Measurements from ENCODE around the gene TLCD2.
"Not testable (repeated sequence)": the region's sequence is repeated elsewhere in the genome, so short reads cannot be mapped to it uniquely, and the experiment has no call there.

Gene TLCD2

GRCh38 chr17:1709971-1710806 lies at the start of gene TLCD2:
Gene TLCD2 (minus strand): TSS chr17:1710377. CDS start chr17:1710242, 135 bp downstream.
- DNase-seq (ENCODE audit: low read depth), result no peak

DNA sequence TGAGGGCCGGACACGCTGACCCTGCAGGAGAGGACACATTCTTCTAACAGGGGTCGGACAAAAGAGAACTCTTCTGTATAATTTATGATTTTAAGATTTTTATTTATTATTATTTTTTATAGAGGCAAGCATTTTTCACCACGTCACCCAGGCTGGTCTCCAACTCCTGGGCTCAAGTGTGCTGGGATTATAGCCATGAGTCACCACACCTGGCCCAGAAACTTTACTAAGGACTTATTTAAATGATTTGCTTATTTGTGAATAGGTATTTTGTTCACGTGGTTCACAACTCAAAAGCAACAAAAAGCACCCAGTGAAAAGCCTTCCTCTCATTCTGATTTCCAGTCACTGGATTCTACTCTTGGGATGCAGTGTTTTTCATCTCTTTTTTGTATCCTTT lies 49.4 kb upstream of the TLCD2 start:
- no peak for DNase-seq (ENCODE audit: low read depth)

GRCh38 chr17:1758807-1759206 lies 48.6 kb upstream of the TLCD2 start:
- no peak for DNase-seq (ENCODE audit: low read depth)

GRCh38 chr17:1755827-1756262 lies 45.7 kb upstream of the TLCD2 start:
- DNase-seq (ENCODE audit: low read depth), result no peak

- DNase-seq (ENCODE audit: low read depth), result no peak
Observed at GRCh38 chr17:1755252-1755826, 45.2 kb upstream of the TLCD2 start.

DNA sequence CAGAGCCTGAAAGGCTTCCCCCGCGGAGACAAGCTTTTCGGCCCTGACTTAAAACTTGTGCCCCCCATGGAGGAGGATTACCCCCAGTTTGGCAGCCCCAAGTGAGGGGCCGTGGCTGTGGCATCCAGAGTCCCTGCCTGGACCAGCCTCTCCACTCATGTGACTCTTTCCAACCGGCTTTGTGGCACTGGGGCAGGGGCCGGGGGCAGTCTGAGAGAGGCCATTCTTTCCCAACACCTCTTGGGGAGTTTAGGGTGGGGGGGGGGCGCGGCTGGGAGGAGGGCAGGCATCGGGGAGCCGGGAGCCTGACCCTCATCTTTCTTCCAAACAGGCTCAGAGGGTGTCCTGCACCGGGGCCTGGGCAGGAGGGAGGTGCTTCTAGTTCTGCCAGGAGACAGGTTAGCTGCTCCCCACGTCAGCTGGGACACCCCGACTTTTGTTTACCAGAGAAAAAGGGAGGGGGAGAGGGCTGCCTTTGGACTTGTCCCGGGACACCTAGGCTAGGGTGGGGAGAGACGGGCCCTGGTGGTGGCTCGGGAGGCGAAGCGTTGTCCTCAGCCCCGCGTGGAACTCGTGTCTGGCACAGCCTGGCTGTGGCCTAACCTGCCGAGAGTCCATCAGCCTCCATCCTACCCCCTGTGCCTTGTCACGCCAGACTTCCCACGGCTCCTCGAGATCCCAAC lies 44.4 kb upstream of the TLCD2 start:
- DNase-seq (ENCODE audit: low read depth), result no peak

- DNase-seq (ENCODE audit: low read depth), result no peak
Observed at GRCh38 chr17:1753767-1754429, 43.7 kb upstream of the TLCD2 start.

DNA sequence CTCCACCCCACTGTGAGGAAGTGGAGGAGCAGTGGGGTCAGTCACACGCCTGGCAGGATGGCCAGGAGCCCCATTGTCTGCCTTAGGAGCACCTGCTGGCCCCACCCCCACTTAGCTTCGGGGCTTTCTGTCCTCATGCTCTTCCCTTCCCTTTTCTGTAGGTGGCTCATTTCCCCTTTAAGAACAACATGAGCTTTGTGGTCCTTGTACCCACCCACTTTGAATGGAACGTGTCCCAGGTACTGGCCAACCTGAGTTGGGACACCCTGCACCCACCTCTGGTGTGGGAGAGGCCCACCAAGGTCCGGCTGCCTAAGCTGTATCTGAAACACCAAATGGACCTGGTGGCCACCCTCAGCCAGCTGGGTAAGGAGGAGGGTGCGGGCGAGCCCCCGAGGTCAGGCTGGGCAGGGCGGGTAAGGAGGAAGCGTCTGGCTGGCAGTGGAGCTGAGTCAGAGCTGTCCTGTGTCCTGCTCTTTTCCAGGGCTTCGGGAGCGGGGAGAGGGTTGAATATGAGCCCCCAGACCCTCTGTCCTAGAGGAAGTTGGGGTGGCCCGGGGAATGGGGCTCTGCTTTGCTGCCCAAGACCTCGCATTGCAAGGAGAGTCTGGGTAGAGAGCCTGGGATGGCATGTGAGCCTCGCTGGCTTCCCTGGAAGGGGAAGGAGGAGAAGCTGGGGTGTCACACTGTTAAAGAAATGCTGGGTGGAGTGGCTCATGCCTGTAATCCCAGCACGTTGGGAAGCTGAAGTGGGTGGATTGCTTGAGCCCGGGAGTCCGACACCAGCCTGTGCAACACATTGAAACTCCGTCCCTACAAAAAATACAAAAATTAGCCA lies 42.5 kb upstream of the TLCD2 start:
- DNase-seq (ENCODE audit: low read depth), result no peak

DNA sequence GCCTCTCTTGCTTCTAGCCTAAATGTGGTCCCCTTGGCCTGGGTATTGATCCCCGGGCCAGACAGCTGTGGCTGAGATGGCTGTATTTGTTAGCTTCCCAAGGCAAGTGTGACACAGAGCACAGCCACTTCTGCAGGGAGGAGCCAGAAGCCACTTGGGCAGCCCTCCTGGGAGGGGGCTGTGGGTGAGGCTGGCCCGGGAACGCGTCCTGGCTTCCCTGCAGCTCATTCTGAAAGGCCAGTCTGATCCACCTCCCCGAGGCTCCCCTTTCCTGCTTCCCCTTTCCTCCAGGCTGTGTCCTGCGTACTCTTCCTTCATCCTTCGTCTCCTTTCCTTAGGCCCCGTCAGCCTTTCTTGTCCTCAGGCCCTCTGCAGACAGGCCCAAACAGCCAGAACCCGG lies 40.5 kb upstream of the TLCD2 start:
- no peak for DNase-seq (ENCODE audit: low read depth)

DNA sequence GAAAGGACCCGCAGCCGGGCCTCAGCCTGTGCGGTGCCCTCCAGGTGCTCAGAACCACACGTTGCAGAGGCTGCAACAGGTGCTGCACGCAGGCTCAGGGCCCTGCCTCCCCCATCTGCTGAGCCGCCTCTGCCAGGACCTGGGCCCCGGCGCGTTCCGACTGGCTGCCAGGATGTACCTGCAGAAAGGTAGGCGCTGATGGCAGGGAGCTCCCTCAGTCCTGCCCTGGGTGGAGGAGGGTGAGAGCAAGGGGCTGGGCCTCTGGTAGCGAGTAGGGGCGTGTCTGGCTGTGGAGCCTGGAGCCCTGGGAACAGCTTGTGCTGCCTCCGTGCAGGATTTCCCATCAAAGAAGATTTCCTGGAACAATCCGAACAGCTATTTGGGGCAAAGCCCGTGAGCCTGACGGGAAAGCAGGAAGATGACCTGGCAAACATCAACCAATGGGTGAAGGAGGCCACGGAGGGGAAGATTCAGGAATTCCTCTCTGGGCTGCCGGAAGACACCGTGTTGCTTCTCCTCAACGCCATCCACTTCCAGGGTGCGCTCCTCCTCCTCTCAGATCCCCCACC lies 36.9 kb upstream of the TLCD2 start:
- no peak for DNase-seq (ENCODE audit: low read depth)

DNA sequence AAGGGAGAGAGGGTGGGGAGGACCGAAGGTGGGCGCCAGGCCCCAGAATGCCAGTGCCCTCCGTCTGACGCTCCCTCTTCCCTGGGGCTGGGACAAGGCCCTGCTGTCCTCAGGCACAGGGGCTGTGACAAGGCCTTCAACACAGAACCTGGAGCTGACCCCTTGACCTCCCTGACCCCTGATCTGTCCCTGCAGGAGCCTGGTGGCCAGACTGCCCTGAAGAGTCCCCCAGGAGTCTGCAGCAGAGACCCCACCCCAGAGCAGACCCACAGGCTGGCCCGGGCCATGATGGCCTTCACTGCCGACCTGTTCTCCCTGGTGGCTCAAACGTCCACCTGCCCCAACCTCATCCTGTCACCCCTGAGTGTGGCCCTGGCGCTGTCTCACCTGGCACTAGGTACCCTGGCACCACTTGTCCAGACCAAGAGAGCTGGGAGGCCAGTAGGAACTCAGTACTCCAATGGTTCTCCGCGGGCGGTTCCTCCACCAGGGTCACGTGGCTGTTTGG lies 35.4 kb upstream of the TLCD2 start:
- no peak for DNase-seq (ENCODE audit: low read depth)

DNA sequence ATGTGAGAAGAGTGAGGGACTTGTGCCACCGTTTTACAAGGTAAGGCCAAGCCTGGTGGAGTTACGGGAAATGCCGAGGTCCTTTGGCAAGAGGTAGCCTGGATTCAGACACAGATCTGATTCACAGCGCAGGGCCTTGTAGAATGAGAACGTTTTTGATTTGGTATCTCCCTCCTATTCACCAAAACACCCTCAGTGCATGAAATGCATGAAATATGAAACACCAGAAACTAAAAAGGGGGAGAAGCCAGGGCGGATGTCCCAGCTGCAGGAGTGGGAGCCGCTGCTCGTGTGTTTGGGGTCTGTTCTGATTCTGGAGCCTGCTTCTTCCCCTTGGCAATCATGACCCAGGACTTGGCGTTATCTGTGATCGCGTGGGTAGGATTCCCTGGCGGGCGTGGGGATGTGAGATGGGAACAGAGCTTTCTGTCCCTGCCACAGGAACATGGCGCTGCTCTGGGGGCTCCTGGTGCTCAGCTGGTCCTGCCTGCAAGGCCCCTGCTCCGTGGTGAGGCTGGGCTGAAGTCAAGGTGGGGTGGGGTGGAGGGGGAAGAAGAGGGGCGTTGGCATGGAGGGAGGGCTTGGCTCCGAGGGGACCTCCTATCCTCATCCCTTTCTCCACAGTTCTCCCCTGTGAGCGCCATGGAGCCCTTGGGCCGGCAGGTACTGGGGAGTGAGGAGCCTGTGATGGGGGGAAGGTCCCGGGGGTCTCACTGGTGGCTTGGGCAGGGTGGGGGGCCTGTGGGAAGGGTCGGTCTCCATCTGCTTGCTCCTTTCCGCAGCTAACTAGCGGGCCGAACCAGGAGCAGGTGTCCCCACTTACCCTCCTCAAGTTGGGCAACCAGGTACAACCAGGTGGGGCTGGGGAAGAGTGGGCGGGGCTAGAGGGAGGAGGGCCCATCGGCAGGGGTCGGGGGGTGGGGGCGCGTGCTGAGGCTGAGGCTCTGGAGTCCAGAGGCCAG lies 34.7 kb upstream of the TLCD2 start:
- no peak for DNase-seq (ENCODE audit: low read depth)

- no peak for DNase-seq (ENCODE audit: low read depth)
Observed at GRCh38 chr17:1743088-1743439, 32.9 kb upstream of the TLCD2 start.

DNA sequence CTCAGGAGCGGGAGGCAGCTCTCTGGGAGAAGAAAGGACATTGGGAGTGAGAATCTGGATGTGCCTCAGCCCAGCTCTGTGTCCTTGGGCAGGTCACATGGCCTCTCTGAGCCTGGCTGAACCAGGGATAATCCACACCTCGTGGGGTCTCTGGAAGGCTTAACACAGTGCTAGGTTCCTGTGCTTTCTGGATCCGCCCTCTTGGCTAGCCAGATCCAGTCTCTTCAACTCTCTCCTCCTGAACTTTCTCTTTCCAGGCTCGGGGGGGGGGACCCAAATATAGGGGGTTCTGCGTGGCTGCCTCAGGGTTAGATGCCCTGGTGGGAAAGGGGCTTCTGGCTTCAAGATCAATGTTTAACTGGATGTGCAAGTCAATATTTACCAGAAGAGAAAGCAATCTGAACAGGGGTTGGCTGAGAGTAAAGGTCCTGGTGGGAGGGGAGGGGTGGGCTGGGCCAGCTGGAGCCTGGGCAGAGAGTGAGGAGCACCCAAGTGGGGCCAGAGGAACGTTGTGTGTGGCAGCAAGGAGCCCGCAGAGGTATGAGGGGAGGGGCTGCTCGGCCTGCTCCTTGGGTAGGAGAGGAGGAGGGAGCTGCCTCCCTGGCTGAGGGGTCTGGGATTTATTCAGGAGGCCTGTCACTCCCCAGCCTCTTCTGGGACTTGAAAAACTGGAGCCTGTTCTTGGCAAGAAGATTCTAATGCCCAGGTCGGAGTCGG lies 32.4 kb upstream of the TLCD2 start, which contains the start of gene SERPINF2:
SERPINF2 (plus strand) TSS at position 501 of the 717 bp plus-strand sequence. CDS start 2,125 bp downstream, outside the sequence.
- DNase-seq (ENCODE audit: low read depth), result no peak

- DNase-seq (ENCODE audit: low read depth), result not testable (repeated sequence)
Observed at GRCh38 chr17:1741899-1742298, 31.7 kb upstream of the TLCD2 start.

- no peak for DNase-seq (ENCODE audit: low read depth)
Observed at GRCh38 chr17:1737531-1738291, 27.5 kb upstream of the TLCD2 start.

DNA sequence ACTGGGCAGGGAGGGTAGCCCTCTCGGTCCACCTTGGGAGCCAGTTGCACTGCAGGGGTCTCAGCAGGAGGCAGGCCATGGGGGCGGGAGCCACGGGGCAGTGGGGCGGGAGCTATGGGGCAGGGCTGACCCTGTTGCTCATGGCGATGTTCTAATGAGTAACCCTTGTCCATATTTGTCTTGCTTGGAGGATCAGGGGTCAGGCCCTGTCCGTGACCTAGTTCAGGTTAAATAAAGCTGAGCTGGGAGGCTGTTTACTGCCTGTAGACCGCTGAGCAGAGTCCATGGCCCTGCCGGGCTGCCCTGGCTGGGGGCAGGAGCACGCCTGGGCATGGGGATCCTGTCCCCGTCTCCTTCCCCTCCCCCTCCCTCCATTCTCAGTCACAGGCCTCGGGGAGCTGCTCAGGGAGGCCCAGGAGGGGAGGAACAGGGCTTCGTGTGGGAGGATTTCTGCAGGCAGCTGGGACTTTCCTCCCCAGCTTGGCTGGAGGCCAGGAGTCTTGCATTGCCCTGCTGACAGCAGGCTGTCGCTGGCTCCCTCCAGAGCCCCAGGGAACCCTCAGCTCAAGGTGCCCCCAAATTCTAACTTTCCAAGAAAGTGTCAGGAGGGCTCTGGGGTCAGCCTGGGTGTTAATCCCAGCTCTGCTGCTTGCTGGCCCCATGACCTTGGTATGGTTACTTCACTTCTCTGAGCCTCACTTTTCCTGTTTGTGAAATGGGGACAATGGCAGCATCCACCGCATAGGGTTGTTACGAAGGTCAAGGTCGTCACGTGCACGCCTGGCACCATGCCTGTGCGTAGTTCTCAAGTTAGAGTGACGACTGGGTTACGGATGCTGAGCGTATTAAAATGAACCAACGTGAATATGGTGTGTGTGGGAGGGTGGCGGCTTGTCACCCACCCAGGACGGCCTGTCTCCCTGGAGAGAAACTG lies 26.4 kb upstream of the TLCD2 start:
- no peak for DNase-seq (ENCODE audit: low read depth)

Data from T-helper 22 cell (primary cell).